SK-N-DZ (cell line): Measurements from ENCODE around the gene CHST9.
"Not testable (repeated sequence)": the region's sequence is repeated elsewhere in the genome, so short reads cannot be mapped to it uniquely, and the experiment has no call there.

ENCODE experiments used
- DNase-seq: peaks from one replicate; pipeline ENCODE4 v3.0.0-alpha.2; 2015; ENCODE audit warnings: low spot score

The CHST9 gene

GRCh38 chr18:27007880-27008279 lies 177.2 kb downstream of the CHST9 start:
- DNase-seq = no peak

DNA sequence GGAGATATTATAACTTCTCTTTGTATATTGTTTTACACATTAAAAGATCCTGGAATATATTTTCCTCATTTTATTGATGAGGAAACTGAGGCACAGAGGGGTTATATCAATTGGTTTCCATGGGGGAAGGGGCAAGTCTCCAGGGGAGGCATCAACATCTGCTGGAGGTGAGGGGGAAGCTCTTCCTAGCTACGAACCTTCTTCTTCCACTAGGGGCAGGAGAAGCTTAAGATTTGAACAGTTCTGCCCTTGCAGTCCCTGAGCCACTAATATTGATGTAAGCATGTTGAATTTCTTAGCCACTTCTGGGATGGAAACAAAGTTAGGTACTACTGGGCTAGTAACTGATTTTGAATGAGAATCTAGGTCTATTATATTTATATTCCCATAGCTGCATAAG lies 179.5 kb downstream of the CHST9 start:
- peak; percentile 50 for DNase-seq

GRCh38 chr18:27004056-27004829 lies 180.9 kb downstream of the CHST9 start:
- no peak for DNase-seq

DNA sequence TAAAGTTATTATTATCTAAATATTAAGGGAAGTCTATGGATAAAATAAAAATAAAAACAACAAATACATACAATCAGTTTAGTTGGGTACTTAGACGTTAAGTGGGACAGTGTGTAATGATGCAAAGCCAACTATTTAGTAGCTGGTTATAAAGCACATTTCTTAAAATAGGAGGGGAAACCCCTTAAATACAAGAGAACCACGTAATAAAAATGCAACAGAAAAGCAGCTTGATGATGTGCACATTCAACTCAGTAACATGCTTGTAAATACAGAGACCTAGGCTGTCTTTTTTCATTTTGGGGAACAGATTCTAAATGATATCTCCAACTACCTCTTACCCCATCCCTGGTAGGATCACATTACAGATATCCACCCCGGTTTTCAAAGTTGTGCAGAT lies 185.3 kb downstream of the CHST9 start:
- DNase-seq = no peak

- DNase-seq = no peak
These were observed 191.5 kb downstream of the CHST9 start for GRCh38 chr18:26993568-26993967.

GRCh38 chr18:26992926-26993325 lies 192.2 kb downstream of the CHST9 start:
- DNase-seq = no peak

- DNase-seq = no peak
These were observed 195.3 kb downstream of the CHST9 start for GRCh38 chr18:26989842-26990241.

DNA sequence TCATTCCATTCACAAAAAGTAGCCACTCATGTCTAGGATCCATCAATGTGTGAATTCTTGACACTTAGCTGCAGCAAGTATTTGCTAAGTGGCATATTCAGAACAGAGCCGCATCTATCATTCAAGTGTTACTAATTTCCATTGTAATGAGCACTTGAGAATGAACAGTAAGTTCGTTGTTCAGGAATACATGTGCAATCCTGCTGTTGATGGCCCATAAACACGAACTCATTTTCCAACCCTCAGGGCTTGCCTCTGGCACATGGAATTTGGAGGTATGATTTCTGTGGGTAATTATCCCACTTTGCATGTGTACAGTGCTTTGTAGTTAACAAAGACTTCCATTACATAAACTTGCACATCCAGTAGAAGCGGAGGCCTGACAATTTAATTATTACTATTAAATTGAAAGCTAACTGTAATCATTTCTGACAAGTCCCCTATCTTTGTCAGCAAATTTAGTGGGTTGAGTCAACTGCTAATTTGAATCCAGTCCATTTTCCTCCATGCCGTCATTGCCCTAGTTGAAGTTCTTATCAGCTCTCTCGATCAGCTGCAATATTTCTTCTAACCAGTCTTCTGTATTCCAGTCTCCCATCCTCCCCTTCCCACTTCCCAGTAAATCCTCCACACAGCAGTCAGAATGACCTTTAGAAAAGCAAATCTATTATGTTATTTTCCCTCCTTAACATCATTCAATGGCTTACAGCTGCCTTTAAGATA lies 203.6 kb downstream of the CHST9 start:
- peak; percentile 52 for DNase-seq

DNA sequence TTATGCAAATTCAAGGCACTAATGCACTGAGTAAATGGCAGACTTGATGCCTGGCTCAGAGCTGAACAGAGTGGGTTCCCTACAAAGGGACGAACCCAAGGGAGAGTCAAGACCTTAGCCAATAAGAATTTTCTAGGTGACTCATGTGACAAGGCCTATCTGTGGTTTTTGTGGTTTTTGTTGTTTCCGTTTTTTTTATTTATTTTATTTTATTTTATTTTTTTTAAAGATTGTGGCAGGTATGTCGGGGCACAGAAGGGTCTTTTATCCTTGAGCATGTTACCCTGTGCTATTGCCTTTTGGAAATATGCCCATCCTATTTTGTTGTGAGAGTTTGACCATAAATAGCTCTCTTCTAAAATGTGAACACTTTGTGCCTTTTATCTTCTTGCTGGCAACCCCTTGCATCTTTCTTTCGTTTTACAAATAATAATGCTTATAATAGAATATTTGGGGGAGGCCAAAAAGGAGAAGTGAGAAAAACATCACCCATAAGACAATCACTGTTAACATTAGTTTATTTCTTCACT lies 206.2 kb downstream of the CHST9 start:
- no peak for DNase-seq

DNA sequence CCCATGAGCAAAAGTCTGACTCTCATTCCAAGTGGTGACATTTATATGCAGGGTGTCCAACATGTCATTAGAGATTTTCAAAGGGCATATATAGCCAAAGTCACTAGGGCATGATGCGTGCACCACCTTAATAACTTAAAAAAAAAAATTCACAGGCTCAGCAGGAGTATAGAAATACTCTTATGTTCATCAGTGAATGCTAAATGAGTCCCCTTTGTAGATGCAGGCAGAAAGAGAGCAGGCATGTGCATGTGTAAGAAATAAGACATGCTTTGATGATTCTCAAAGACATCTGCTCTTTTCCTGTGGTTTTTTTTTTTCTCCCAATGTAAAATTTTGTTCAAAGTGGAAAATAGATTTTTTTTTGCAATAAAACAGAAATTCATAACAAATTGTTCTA lies 207.3 kb downstream of the CHST9 start:
- no peak for DNase-seq

DNA sequence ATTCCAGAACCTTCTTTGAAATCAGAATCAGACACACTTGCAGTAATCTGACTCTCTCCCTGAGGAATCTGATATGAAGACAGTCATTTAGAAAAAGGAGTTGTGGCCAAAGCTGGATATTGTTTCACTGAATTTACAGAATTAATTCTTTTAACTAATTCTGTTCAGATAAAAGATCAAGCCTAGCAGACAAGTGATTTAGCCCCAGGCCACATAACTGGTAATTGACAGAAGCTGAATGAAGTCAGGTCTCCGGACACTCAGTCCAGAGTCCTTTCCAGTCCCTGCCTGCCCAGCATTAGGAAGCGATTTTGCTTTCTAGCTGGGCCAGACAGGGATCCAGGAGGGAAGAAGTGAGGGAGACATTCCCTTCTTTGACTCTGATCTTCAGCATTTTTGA lies 208.9 kb downstream of the CHST9 start:
- DNase-seq = no peak

DNA sequence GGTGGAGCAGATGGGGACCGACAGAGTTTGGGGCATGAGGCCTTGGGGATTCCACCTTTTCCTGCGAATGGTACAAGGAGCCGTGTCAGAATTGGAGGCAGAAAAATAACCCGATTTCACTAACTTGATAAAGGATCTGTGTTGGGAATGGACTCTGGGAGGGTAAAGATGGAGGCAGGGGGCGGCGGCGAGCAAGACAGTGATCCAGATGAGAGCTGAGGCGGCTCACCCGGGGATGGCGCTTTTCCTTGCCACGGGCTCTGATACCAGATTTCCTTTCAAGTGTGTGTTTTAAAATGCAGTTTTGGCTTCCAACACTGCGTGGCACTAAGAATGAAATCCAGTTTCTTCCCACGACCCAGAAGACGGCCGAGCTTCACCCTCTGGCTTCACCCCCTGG lies 212.6 kb downstream of the CHST9 start:
- DNase-seq = not testable (repeated sequence)

GRCh38 chr18:26971409-26971808 lies 213.7 kb downstream of the CHST9 start:
- no peak for DNase-seq

GRCh38 chr18:26970637-26971036 lies 214.5 kb downstream of the CHST9 start:
- DNase-seq = no peak

DNA sequence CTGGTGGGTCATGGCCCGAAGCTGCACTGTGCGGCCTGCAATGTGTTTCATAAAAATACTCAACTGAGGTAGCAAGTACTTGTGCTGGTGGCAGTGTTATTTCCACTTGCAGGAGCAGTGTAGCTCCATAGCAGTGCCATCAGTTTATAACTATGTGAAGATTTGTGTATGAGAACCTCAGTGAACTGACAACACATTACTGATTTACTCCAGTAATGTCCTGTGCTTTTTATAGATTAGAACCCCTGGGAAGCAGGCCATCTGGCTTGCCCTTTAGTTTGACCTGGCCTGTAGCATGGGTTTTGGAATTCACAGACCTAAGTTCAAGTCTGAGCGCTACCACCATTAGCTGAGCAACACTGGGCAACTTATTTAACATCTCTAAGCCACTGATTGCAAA lies 219.9 kb downstream of the CHST9 start:
- no peak for DNase-seq

GRCh38 chr18:26963292-26963691 lies 221.8 kb downstream of the CHST9 start:
- no peak for DNase-seq

DNA sequence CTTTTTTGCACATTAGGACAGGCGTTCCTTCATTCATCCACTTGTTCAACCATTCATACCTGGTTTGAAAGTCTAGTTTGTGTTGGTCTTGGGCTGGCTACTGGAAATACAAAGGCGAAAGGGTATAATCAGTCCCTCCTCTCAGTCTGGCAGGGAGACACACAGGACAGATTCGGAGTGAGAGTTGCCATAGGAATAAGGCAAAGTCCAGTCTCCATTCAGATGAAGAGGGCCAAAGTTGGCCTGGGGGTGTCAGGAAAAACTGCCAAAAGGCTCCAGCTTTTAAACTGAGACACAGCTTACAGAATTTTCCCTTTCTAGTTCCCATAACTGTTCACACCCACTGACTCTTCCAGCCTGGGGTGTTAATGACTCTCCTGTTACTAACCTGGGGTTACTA lies 223.3 kb downstream of the CHST9 start:
- DNase-seq = no peak

DNA sequence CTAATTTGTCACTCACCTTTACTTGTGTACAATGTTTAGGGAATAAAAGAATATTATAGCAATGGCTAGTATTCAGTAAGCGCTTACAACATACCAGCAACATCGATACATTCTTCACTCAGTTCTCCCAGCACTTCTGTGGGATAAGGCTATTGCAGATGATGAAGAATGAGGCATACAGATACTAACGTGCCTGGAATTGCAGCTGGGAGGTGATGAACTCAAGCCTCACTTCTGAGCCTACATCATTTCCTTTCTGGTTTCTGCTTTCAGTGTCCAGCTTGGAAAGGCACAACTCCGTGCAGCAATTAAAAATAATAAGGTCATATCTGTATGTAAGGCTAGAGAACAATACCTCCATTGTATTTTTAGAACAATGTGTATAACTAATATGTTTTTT lies 224.2 kb downstream of the CHST9 start:
- no peak for DNase-seq

- DNase-seq = no peak
These were observed 228.2 kb downstream of the CHST9 start for GRCh38 chr18:26956863-26957262.

DNA sequence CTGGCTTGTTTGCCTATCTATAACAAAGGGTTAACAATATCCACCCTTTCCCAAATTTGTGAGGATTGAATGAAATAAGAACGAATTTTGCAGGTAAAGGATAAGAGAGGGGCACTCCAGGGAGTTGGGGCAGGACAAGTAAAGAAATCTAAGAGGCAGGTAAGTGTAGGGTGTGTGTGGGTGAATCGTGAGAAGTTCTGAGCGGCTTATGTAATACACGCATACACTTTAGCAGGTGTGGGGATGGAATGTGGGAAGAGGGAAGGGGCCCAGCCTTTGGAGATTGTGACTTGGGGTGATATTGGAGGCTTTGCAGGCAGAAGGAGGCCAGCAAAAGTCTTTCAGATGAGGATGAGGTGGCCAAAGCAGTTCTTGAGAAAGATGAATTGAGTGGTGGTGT lies 236.4 kb downstream of the CHST9 start:
- DNase-seq = no peak

- DNase-seq = no peak
These were observed 241.2 kb downstream of the CHST9 start for GRCh38 chr18:26943906-26944305.

- DNase-seq = no peak
These were observed 243.5 kb downstream of the CHST9 start for GRCh38 chr18:26941584-26941983.
